Measurements from ENCODE around the gene GIPC2.

DNA sequence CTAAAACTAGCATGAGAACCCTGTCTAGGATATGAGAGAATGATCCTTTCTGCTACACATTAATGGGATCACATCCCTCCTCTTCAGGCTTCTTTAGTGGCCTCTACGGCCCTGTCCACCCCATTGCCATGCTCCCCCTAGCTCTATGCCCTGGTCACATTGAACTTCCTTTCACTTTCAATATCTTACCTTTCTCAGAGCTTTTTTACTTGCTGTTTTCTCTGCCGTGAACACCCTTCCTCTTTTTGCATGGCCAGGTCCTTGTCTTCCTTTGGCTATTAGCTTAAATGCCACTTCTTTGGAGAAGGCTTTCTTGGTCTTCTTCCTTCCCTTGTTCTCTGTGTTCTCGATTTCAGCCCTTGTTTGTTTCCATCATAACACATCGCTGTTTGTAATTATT lies 97.4 kb downstream of the GIPC2 start:
- TF ChIP-seq CTCF (IDR thresholded peaks at IDR 0.05; ENCODE audit: extremely low read depth in 1 of 2, insufficient read depth in 1 of 2, low read depth in 1 of 2, low read length in 2 of 2): no peak
- no peak for TF ChIP-seq MAX (IDR thresholded peaks at IDR 0.05; ENCODE audit: insufficient read depth, insufficient read length)
- TF ChIP-seq JUN (IDR thresholded peaks at IDR 0.05; ENCODE audit: borderline replicate concordance, insufficient read depth, insufficient read length, low read depth): no peak
